Left ventricle myocardium inferior (tissue), 1 donor: ENCODE data around the gene ST8SIA5. TPM values are rescaled to one million over a fixed set of nuclear protein-coding genes. Genes with fewer than 3 reads are reported as not detected.

Source experiments
- DNase-seq: peaks from one replicate; pipeline ENCODE4 v3.0.0-alpha.2; 2020
- H3K27ac ChIP-seq: fragments of 200-600 bp; replicated peaks from 2 replicates; pipeline ENCODE4 v1.8.0; 2021
- H3K27me3 ChIP-seq: fragments of 200-600 bp; 2 replicates; pipeline ENCODE4 v1.8.0; 2021; ENCODE audit warnings: low read depth
- H3K36me3 ChIP-seq: fragments of 200-600 bp; 2 replicates; pipeline ENCODE4 v1.8.0; 2021
- H3K4me1 ChIP-seq: fragments of 200-600 bp; 2 replicates; pipeline ENCODE4 v1.8.0; 2021
- H3K4me3 ChIP-seq: fragments of 200-600 bp; 2 replicates; pipeline ENCODE4 v1.8.0; 2021; ENCODE audit warnings: mild to moderate bottlenecking, moderate library complexity
- H3K9me3 ChIP-seq: fragments of 200-600 bp; replicated peaks from 2 replicates; pipeline ENCODE4 v1.8.0; 2021
- CTCF ChIP-seq: fragments of 200-600 bp; IDR thresholded peaks from 2 replicates; pipeline ENCODE4 v1.8.0; 2021; ENCODE audit warnings: antibody characterized with exemption, mild to moderate bottlenecking, borderline replicate concordance
- intact Hi-C: fragments of 100-400 bp; cut with micrococcal nuclease; formaldehyde crosslinking; loops from one replicate; pipeline ENCODE4 v1.11.0; 2022
- total RNA-seq: library from RNA; stranded (reverse); fragmentation: NEBNext Ultra II Directional; extraction: Animal tissue kit (Norgen Biotek cat#: 25700); gene quantifications from one replicate; pipeline ENCODE4 v1.2.1, GENCODE V29; 2021
- donor health status: DM: no; HTN: yes; CAD: no; lungs with severe emphysema.

The ST8SIA5 gene
- total RNA-seq, 1 donor from 2014 or later, result 6.2 TPM

GRCh38 chr18:46622451-46622850 lies 134.4 kb downstream of the ST8SIA5 start:
- DNase-seq, result no peak
- H3K36me3 ChIP-seq, result no peaks in the 10 kb centered on the region
- no peak overlapping the region for H3K27ac ChIP-seq
- H3K9me3 ChIP-seq, result no peaks in the 10 kb centered on the region
- no peak overlapping the region for H3K4me3 ChIP-seq
- intact Hi-C loops, result no loop called here
- peaks cover 40% of the 10 kb centered on the region for H3K27me3 ChIP-seq
- no peak for TF ChIP-seq CTCF
- H3K4me1 ChIP-seq, result peaks cover 11% of the 10 kb centered on the region

GRCh38 chr18:46621871-46622270 lies 135.0 kb downstream of the ST8SIA5 start:
- intact Hi-C loops, result no loop called here
- Histone ChIP-seq H3K4me3 (no peak overlapping the region), H3K4me1 (peaks cover 11% of the 10 kb centered on the region), H3K27ac (no peak overlapping the region), H3K27me3 (peaks cover 35% of the 10 kb centered on the region), H3K36me3 (no peaks in the 10 kb centered on the region), H3K9me3 (no peaks in the 10 kb centered on the region)
- no peak for DNase-seq
- no peak for TF ChIP-seq CTCF

- H3K4me3 ChIP-seq, result no peak overlapping the region
- H3K27me3 ChIP-seq, result peaks cover 28% of the 10 kb centered on the region
- H3K4me1 ChIP-seq, result peaks cover 11% of the 10 kb centered on the region
- no peak for TF ChIP-seq CTCF
- intact Hi-C loops, result no loop called here
- H3K27ac ChIP-seq, result no peak overlapping the region
- no peaks in the 10 kb centered on the region for H3K9me3 ChIP-seq
- H3K36me3 ChIP-seq, result no peaks in the 10 kb centered on the region
- no peak for DNase-seq
Measured at GRCh38 chr18:46621111-46621766, 135.6 kb downstream of the ST8SIA5 start.

- peaks cover 11% of the 10 kb centered on the region for H3K4me1 ChIP-seq
- TF ChIP-seq CTCF, result no peak
- no peaks in the 10 kb centered on the region for H3K36me3 ChIP-seq
- H3K9me3 ChIP-seq, result no peaks in the 10 kb centered on the region
- DNase-seq, result no peak
- no peak overlapping the region for H3K4me3 ChIP-seq
- H3K27ac ChIP-seq, result no peak overlapping the region
- H3K27me3 ChIP-seq, result peaks cover 12% of the 10 kb centered on the region
- intact Hi-C loops, result no loop called here
Measured at GRCh38 chr18:46619559-46619958, 137.3 kb downstream of the ST8SIA5 start.

Other genes with a start within 250 kb of the ST8SIA5 start
- 0.49 TPM for gene LOXHD1, start 99.8 kb downstream of the ST8SIA5 start, total RNA-seq
- gene PIAS2, start 160.5 kb upstream of the ST8SIA5 start, total RNA-seq, result 33.2 TPM
- gene KATNAL2, start 160.5 kb upstream of the ST8SIA5 start, total RNA-seq, result 5.4 TPM